ENCODE measurements around the gene SLC4A11. TPM values are rescaled to one million over a fixed set of nuclear protein-coding genes. Genes with fewer than 3 reads are reported as not detected.

Gene SLC4A11
- total RNA-seq, 4 donors from 2014 or later, result 2.0 to 3.3 (median 2.3) TPM

- no peaks in the 10 kb centered on the region for H3K9me3 ChIP-seq
- no peaks in the 10 kb centered on the region for H3K36me3 ChIP-seq
- DNase-seq (no peak), ATAC-seq (no peak)
- intact Hi-C loops (cut with DNase I; ENCODE audit: low total_unique reads), result no loop called here
- H3K27me3 ChIP-seq, result peaks cover 2 to 9% (median 8%) of the 10 kb centered on the region in 3 donors
- peaks cover 9 to 12% of the 10 kb centered on the region in 2 donors for H3K4me1 ChIP-seq
- H3K4me3 ChIP-seq, result no peak overlapping the region
- no peak for TF ChIP-seq POLR2A (IDR thresholded peaks at IDR 0.05)
- TF ChIP-seq, protein P1, sequence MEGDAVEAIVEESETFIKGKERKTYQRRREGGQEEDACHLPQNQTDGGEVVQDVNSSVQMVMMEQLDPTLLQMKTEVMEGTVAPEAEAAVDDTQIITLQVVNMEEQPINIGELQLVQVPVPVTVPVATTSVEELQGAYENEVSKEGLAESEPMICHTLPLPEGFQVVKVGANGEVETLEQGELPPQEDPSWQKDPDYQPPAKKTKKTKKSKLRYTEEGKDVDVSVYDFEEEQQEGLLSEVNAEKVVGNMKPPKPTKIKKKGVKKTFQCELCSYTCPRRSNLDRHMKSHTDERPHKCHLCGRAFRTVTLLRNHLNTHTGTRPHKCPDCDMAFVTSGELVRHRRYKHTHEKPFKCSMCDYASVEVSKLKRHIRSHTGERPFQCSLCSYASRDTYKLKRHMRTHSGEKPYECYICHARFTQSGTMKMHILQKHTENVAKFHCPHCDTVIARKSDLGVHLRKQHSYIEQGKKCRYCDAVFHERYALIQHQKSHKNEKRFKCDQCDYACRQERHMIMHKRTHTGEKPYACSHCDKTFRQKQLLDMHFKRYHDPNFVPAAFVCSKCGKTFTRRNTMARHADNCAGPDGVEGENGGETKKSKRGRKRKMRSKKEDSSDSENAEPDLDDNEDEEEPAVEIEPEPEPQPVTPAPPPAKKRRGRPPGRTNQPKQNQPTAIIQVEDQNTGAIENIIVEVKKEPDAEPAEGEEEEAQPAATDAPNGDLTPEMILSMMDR (IDR thresholded peaks at IDR 0.05 in 4 of 5, conservative IDR thresholded peaks at IDR 0.05 in 1 of 5), result no peak
- peak overlapping the region; percentile 7 to 68 (median 55) for H3K27ac ChIP-seq
- in situ Hi-C loops (cut with MboI; ENCODE audit: low sequenced_read_pairs in 4 of 4), result no loop called here
Measured at GRCh38 chr20:3245156-3245555, 6.2 kb upstream of the SLC4A11 start.

DNA sequence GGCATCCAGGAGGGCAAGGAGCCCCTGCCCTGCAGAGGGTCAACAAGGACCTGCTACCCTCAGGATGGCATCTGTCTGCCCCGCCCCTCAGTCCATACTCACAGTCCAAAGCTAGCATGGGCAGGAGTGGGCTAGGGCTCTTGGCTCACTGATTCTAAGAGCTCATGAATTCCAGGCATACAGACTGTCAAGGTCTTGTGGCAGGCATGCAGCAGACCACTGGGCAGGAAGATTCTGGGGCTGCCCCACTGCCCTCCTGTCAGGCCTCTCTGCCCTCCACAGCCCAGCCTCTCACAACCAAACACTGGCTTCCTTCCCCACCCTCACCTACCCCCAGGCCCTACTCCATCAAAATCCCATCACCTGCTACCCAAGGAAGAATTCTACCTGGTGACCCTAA lies 5.6 kb upstream of the SLC4A11 start:
- intact Hi-C loops (cut with DNase I; ENCODE audit: low total_unique reads), result no loop called here
- Histone ChIP-seq H3K27me3 (peaks cover 8 to 15% (median 13%) of the 10 kb centered on the region in 3 donors), H3K4me3 (no peak overlapping the region)

DNA sequence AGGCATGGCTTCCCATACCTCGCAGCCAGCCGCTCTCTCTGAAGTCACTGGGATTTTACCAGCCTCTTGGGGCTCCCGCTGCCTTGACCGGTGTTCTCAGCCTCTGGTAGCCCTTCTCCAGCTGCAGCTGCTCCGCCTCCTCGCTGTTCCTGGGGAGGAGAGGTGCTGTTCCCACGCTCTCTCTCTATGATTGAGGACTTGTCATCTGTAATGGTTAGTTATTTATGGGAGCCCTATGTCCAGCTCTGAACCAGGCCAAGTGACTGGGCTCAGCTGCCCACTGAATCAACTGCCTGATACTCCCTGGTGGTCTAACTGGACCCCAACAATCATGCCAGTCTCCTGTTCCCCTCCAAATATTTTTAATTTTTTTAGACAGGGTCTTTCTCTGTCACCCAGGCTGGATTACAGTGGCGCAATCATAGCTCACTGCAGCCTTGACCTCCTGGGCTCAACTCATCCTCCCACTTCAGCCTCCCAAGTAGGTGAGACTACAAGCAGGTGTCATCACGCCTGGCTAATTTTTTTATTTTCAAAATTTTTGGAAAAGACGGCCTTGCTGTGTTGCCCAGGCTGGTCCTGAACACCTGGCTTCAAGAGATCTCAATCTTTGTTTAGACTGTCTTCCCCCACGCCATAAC lies 4.8 kb upstream of the SLC4A11 start:
- Histone ChIP-seq H3K4me3 (no peak overlapping the region), H3K27ac (peak overlapping the region; percentile 10 to 68 (median 55)), H3K4me1 (peaks cover 6 to 13% of the 10 kb centered on the region in 2 donors), H3K27me3 (peaks cover 14 to 19% (median 18%) of the 10 kb centered on the region in 3 donors), H3K36me3 (no peaks in the 10 kb centered on the region), H3K9me3 (no peaks in the 10 kb centered on the region)
- in situ Hi-C loops (cut with MboI; ENCODE audit: low sequenced_read_pairs in 4 of 4), result no loop called here
- TF ChIP-seq, protein P1 (IDR thresholded peaks at IDR 0.05 in 4 of 5, conservative IDR thresholded peaks at IDR 0.05 in 1 of 5), result no peak
- TF ChIP-seq POLR2A (IDR thresholded peaks at IDR 0.05), result peak in 1 of 2 donors; percentile 13
- DNase-seq (no peak), ATAC-seq (peak in 1 of 2 donors; percentile 20)
- intact Hi-C loops (cut with DNase I; ENCODE audit: low total_unique reads), result loop anchor here (2.0 kb wide), 1 partner anchor 53 kb away; no protein-coding TSS in a partner anchor

More for the DNA sequence above, 5.6 kb upstream of the SLC4A11 start:
- TF ChIP-seq, protein P1 (IDR thresholded peaks at IDR 0.05 in 4 of 5, conservative IDR thresholded peaks at IDR 0.05 in 1 of 5), result no peak
- TF ChIP-seq POLR2A (IDR thresholded peaks at IDR 0.05), result no peak
- DNase-seq (no peak), ATAC-seq (no peak)
- Histone ChIP-seq H3K9me3 (no peaks in the 10 kb centered on the region), H3K36me3 (no peaks in the 10 kb centered on the region), H3K4me1 (peaks cover 9 to 15% of the 10 kb centered on the region in 2 donors), H3K27ac (peak overlapping the region; percentile 7 to 68 (median 55))
- in situ Hi-C loops (cut with MboI; ENCODE audit: low sequenced_read_pairs in 4 of 4), result no loop called here

DNA sequence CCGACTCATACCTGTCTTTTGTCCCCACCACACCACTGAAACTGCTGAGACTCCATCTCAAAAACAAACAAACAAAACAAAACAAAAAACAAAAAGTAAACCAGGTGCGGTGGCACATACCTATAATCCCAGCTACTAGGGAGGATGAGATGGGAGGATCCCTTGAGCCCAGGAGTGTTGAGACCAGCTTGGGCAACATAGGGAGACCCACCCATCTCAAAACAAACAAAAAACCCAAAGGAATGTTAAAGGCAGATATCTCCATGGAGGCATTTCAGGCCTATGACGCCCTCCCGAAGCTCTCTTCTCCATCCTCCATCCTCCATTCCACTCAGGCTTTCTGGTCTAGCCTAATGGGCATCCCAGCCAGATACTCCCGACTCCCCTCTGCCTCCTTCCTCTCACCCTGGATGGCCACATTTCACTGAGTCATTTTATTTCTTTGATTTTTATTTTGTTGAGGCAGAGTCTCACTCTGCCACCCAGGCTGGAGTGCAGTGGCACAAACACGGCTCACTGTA lies 3.2 kb upstream of the SLC4A11 start:
- DNase-seq (no peak), ATAC-seq (no peak)
- H3K9me3 ChIP-seq, result no peaks in the 10 kb centered on the region
- TF ChIP-seq, protein P1 (IDR thresholded peaks at IDR 0.05 in 4 of 5, conservative IDR thresholded peaks at IDR 0.05 in 1 of 5), result no peak
- no peak for TF ChIP-seq POLR2A (IDR thresholded peaks at IDR 0.05)
- intact Hi-C loops (cut with DNase I; ENCODE audit: low total_unique reads) (loop anchor here (2.0 kb wide), 1 partner anchor 55 kb away; no protein-coding TSS in a partner anchor), in situ Hi-C loops (cut with MboI; ENCODE audit: low sequenced_read_pairs in 4 of 4) (no loop called here)
- H3K4me1 ChIP-seq, result peaks cover 0 to 16% of the 10 kb centered on the region in 2 donors
- H3K4me3 ChIP-seq, result no peak overlapping the region
- no peaks in the 10 kb centered on the region for H3K36me3 ChIP-seq
- peaks cover 26 to 33% (median 31%) of the 10 kb centered on the region in 3 donors for H3K27me3 ChIP-seq
- H3K27ac ChIP-seq, result peak overlapping the region in 2 of 4 donors; percentile 13 to 62

Data from gastrocnemius medialis (tissue), 4 donors.